SK-N-MC (cell line): ENCODE data around the gene TPPP2.

Experiments used
- EZH2 ChIP-seq: fragments of 200-600 bp; sonication (generic); IDR thresholded peaks from one replicate; pipeline ENCODE4 v1.6.1; 2017; ENCODE audit warnings: antibody characterized with exemption
- POLR2AphosphoS5 ChIP-seq: IDR thresholded peaks from 2 replicates; pipeline ENCODE4 v1.6.1; 2012; ENCODE audit warnings: mild to moderate bottlenecking, low read depth, low read length, borderline replicate concordance

DNA sequence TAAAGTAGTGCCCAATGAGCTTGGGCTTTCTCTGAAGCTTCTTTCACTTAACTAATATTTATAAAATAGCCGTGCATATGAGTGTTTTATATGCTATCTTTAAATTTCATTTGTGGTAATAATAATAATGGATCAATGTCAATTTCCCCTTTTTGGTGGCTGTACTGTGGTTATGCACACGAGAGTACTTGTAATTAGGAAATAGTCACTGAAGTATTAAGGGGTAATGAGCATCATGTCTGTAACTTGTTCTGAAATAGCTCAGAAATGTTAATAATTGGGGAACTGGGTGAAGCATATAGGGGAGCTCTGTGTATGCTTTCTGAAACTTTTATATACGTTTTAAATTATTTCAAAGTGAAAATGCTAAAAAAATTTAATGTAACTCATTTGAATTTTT lies 20.6 kb downstream of the TPPP2 start:
- TF ChIP-seq POLR2AphosphoS5, result no peak
- TF ChIP-seq EZH2, result no peak
